ENCODE data around the gene SETBP1. TPM values are rescaled to one million over a fixed set of nuclear protein-coding genes. Genes with fewer than 3 reads are reported as not detected.

The SETBP1 gene
- total RNA-seq, 1 donor from 2014 or later = 13.6 TPM

- H3K9ac ChIP-seq (ENCODE audit: low read depth in 1 of 3, low read length in 3 of 3) = no peak overlapping the region
- no peak overlapping the region for H3K27ac ChIP-seq (ENCODE audit: low read depth, low read length)
- no peaks in the 10 kb centered on the region for H3K9me3 ChIP-seq (ENCODE audit: control insufficient read depth in 3 of 3, low read length in 3 of 3)
- H3K36me3 ChIP-seq (ENCODE audit: control insufficient read depth in 3 of 3, insufficient read depth in 3 of 3, low read length in 3 of 3) = no peaks in the 10 kb centered on the region
- no peaks in the 10 kb centered on the region for H3K4me1 ChIP-seq (ENCODE audit: control insufficient read depth in 3 of 3, insufficient read depth in 3 of 3, low read length in 3 of 3)
- H3K27me3 ChIP-seq (ENCODE audit: control insufficient read depth in 3 of 3, insufficient read depth in 3 of 3, low read length in 3 of 3) = no peaks in the 10 kb centered on the region
- no peak overlapping the region for H3K4me3 ChIP-seq (ENCODE audit: low read length in 3 of 3)
Observed at GRCh38 chr18:45100321-45101105, 419.8 kb downstream of the SETBP1 start.

GRCh38 chr18:45102126-45102525, 421.4 kb downstream of the SETBP1 start:
- H3K4me1 ChIP-seq (ENCODE audit: control insufficient read depth in 3 of 3, insufficient read depth in 3 of 3, low read length in 3 of 3) = no peaks in the 10 kb centered on the region
- no peaks in the 10 kb centered on the region for H3K36me3 ChIP-seq (ENCODE audit: control insufficient read depth in 3 of 3, insufficient read depth in 3 of 3, low read length in 3 of 3)
- H3K9ac ChIP-seq (ENCODE audit: low read depth in 1 of 3, low read length in 3 of 3) = no peak overlapping the region
- no peaks in the 10 kb centered on the region for H3K9me3 ChIP-seq (ENCODE audit: control insufficient read depth in 3 of 3, low read length in 3 of 3)
- H3K4me3 ChIP-seq (ENCODE audit: low read length in 3 of 3) = no peak overlapping the region
- H3K27me3 ChIP-seq (ENCODE audit: control insufficient read depth in 3 of 3, insufficient read depth in 3 of 3, low read length in 3 of 3) = no peaks in the 10 kb centered on the region
- H3K27ac ChIP-seq (ENCODE audit: low read depth, low read length) = no peak overlapping the region

- Histone ChIP-seq H3K36me3 (ENCODE audit: control insufficient read depth in 3 of 3, insufficient read depth in 3 of 3, low read length in 3 of 3) (no peaks in the 10 kb centered on the region), H3K27me3 (ENCODE audit: control insufficient read depth in 3 of 3, insufficient read depth in 3 of 3, low read length in 3 of 3) (no peaks in the 10 kb centered on the region), H3K27ac (ENCODE audit: low read depth, low read length) (no peak overlapping the region), H3K4me3 (ENCODE audit: low read length in 3 of 3) (no peak overlapping the region), H3K9ac (ENCODE audit: low read depth in 1 of 3, low read length in 3 of 3) (no peak overlapping the region), H3K9me3 (ENCODE audit: control insufficient read depth in 3 of 3, low read length in 3 of 3) (no peaks in the 10 kb centered on the region), H3K4me1 (ENCODE audit: control insufficient read depth in 3 of 3, insufficient read depth in 3 of 3, low read length in 3 of 3) (no peaks in the 10 kb centered on the region)
Observed at GRCh38 chr18:45102863-45103262, 422.2 kb downstream of the SETBP1 start.

GRCh38 chr18:45103319-45104048, 422.8 kb downstream of the SETBP1 start:
- H3K9ac ChIP-seq (ENCODE audit: low read depth in 1 of 3, low read length in 3 of 3) = no peak overlapping the region
- H3K27me3 ChIP-seq (ENCODE audit: control insufficient read depth in 3 of 3, insufficient read depth in 3 of 3, low read length in 3 of 3) = no peaks in the 10 kb centered on the region
- H3K36me3 ChIP-seq (ENCODE audit: control insufficient read depth in 3 of 3, insufficient read depth in 3 of 3, low read length in 3 of 3) = no peaks in the 10 kb centered on the region
- no peak overlapping the region for H3K4me3 ChIP-seq (ENCODE audit: low read length in 3 of 3)
- H3K27ac ChIP-seq (ENCODE audit: low read depth, low read length) = no peak overlapping the region
- no peaks in the 10 kb centered on the region for H3K9me3 ChIP-seq (ENCODE audit: control insufficient read depth in 3 of 3, low read length in 3 of 3)
- H3K4me1 ChIP-seq (ENCODE audit: control insufficient read depth in 3 of 3, insufficient read depth in 3 of 3, low read length in 3 of 3) = no peaks in the 10 kb centered on the region

- no peaks in the 10 kb centered on the region for H3K36me3 ChIP-seq (ENCODE audit: control insufficient read depth in 3 of 3, insufficient read depth in 3 of 3, low read length in 3 of 3)
- no peak overlapping the region for H3K9ac ChIP-seq (ENCODE audit: low read depth in 1 of 3, low read length in 3 of 3)
- H3K4me3 ChIP-seq (ENCODE audit: low read length in 3 of 3) = no peak overlapping the region
- H3K4me1 ChIP-seq (ENCODE audit: control insufficient read depth in 3 of 3, insufficient read depth in 3 of 3, low read length in 3 of 3) = no peaks in the 10 kb centered on the region
- H3K9me3 ChIP-seq (ENCODE audit: control insufficient read depth in 3 of 3, low read length in 3 of 3) = no peaks in the 10 kb centered on the region
- H3K27ac ChIP-seq (ENCODE audit: low read depth, low read length) = no peak overlapping the region
- no peaks in the 10 kb centered on the region for H3K27me3 ChIP-seq (ENCODE audit: control insufficient read depth in 3 of 3, insufficient read depth in 3 of 3, low read length in 3 of 3)
Observed at GRCh38 chr18:45104049-45104395, 423.3 kb downstream of the SETBP1 start.

GRCh38 chr18:45106331-45106774, 425.7 kb downstream of the SETBP1 start:
- Histone ChIP-seq H3K9me3 (ENCODE audit: control insufficient read depth in 3 of 3, low read length in 3 of 3) (no peaks in the 10 kb centered on the region), H3K4me3 (ENCODE audit: low read length in 3 of 3) (no peak overlapping the region), H3K27me3 (ENCODE audit: control insufficient read depth in 3 of 3, insufficient read depth in 3 of 3, low read length in 3 of 3) (no peaks in the 10 kb centered on the region), H3K4me1 (ENCODE audit: control insufficient read depth in 3 of 3, insufficient read depth in 3 of 3, low read length in 3 of 3) (peaks cover 0 to 15% (median 3%) of the 10 kb centered on the region in 3 donors), H3K9ac (ENCODE audit: low read depth in 1 of 3, low read length in 3 of 3) (no peak overlapping the region), H3K36me3 (ENCODE audit: control insufficient read depth in 3 of 3, insufficient read depth in 3 of 3, low read length in 3 of 3) (no peaks in the 10 kb centered on the region), H3K27ac (ENCODE audit: low read depth, low read length) (no peak overlapping the region)

- Histone ChIP-seq H3K4me1 (ENCODE audit: control insufficient read depth in 3 of 3, insufficient read depth in 3 of 3, low read length in 3 of 3) (peaks cover 0 to 15% (median 3%) of the 10 kb centered on the region in 3 donors), H3K4me3 (ENCODE audit: low read length in 3 of 3) (no peak overlapping the region), H3K27me3 (ENCODE audit: control insufficient read depth in 3 of 3, insufficient read depth in 3 of 3, low read length in 3 of 3) (no peaks in the 10 kb centered on the region), H3K9ac (ENCODE audit: low read depth in 1 of 3, low read length in 3 of 3) (no peak overlapping the region), H3K9me3 (ENCODE audit: control insufficient read depth in 3 of 3, low read length in 3 of 3) (no peaks in the 10 kb centered on the region), H3K36me3 (ENCODE audit: control insufficient read depth in 3 of 3, insufficient read depth in 3 of 3, low read length in 3 of 3) (no peaks in the 10 kb centered on the region), H3K27ac (ENCODE audit: low read depth, low read length) (no peak overlapping the region)
Observed at GRCh38 chr18:45107425-45107824, 426.7 kb downstream of the SETBP1 start.

- Histone ChIP-seq H3K4me3 (ENCODE audit: low read length in 3 of 3) (no peak overlapping the region), H3K27me3 (ENCODE audit: control insufficient read depth in 3 of 3, insufficient read depth in 3 of 3, low read length in 3 of 3) (no peaks in the 10 kb centered on the region), H3K9ac (ENCODE audit: low read depth in 1 of 3, low read length in 3 of 3) (no peak overlapping the region), H3K4me1 (ENCODE audit: control insufficient read depth in 3 of 3, insufficient read depth in 3 of 3, low read length in 3 of 3) (peaks cover 0 to 15% (median 3%) of the 10 kb centered on the region in 3 donors), H3K36me3 (ENCODE audit: control insufficient read depth in 3 of 3, insufficient read depth in 3 of 3, low read length in 3 of 3) (no peaks in the 10 kb centered on the region), H3K27ac (ENCODE audit: low read depth, low read length) (no peak overlapping the region), H3K9me3 (ENCODE audit: control insufficient read depth in 3 of 3, low read length in 3 of 3) (no peaks in the 10 kb centered on the region)
Observed at GRCh38 chr18:45108754-45109153, 428.1 kb downstream of the SETBP1 start.

GRCh38 chr18:45109271-45109670, 428.6 kb downstream of the SETBP1 start:
- Histone ChIP-seq H3K9ac (ENCODE audit: low read depth in 1 of 3, low read length in 3 of 3) (no peak overlapping the region), H3K4me3 (ENCODE audit: low read length in 3 of 3) (no peak overlapping the region), H3K27ac (ENCODE audit: low read depth, low read length) (no peak overlapping the region), H3K9me3 (ENCODE audit: control insufficient read depth in 3 of 3, low read length in 3 of 3) (no peaks in the 10 kb centered on the region), H3K36me3 (ENCODE audit: control insufficient read depth in 3 of 3, insufficient read depth in 3 of 3, low read length in 3 of 3) (no peaks in the 10 kb centered on the region), H3K4me1 (ENCODE audit: control insufficient read depth in 3 of 3, insufficient read depth in 3 of 3, low read length in 3 of 3) (peaks cover 0 to 15% (median 3%) of the 10 kb centered on the region in 3 donors), H3K27me3 (ENCODE audit: control insufficient read depth in 3 of 3, insufficient read depth in 3 of 3, low read length in 3 of 3) (no peaks in the 10 kb centered on the region)

- H3K4me3 ChIP-seq (ENCODE audit: low read length in 3 of 3) = no peak overlapping the region
- H3K27ac ChIP-seq (ENCODE audit: low read depth, low read length) = no peak overlapping the region
- no peak overlapping the region for H3K9ac ChIP-seq (ENCODE audit: low read depth in 1 of 3, low read length in 3 of 3)
- no peaks in the 10 kb centered on the region for H3K27me3 ChIP-seq (ENCODE audit: control insufficient read depth in 3 of 3, insufficient read depth in 3 of 3, low read length in 3 of 3)
- H3K36me3 ChIP-seq (ENCODE audit: control insufficient read depth in 3 of 3, insufficient read depth in 3 of 3, low read length in 3 of 3) = no peaks in the 10 kb centered on the region
- peaks cover 0 to 15% (median 3%) of the 10 kb centered on the region in 3 donors for H3K4me1 ChIP-seq (ENCODE audit: control insufficient read depth in 3 of 3, insufficient read depth in 3 of 3, low read length in 3 of 3)
- H3K9me3 ChIP-seq (ENCODE audit: control insufficient read depth in 3 of 3, low read length in 3 of 3) = no peaks in the 10 kb centered on the region
Observed at GRCh38 chr18:45109706-45110105, 429.0 kb downstream of the SETBP1 start.

All from skeletal muscle tissue (tissue), 4 donors.